ENCODE data around the gene HIVEP3.

DNA sequence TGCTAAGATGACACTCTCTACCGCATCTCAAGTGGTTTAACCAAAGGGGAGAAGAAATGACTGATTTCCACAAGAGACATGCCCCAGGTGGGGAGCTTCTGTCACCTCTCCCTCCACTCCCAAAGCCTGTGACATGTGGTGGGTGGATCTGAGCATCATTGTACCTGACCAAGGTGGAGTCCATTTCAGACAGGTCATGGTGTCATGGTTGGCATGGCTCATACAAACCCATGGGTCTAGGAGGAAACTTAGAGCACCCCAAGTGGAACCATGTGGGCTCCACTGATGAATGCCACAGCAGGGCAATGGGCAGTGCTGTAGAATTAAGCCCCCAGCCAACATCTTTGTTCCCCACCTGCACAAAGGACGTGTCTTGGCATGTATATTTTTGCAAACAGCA lies 302.7 kb downstream of the HIVEP3 start:
- TF ChIP-seq POLR2A (IDR thresholded peaks at IDR 0.05): no peak
- TF ChIP-seq CTCF (IDR thresholded peaks at IDR 0.05): no peak

All from body of pancreas (tissue), 4 donors.